IPS-20b (cell line): ENCODE data around the gene SPRYD7.
"Not testable (repeated sequence)": the region's sequence is repeated elsewhere in the genome, so short reads cannot be mapped to it uniquely, and the experiment has no call there.

Experiments
- H3K27ac ChIP-seq: one replicate; pipeline ENCODE4 v1.5.1; 2013; ENCODE audit warnings: low read length
- H3K27me3 ChIP-seq: 2 replicates; pipeline ENCODE4 v1.6.1; 2013; ENCODE audit warnings: mild to moderate bottlenecking, low read length, inconsistent platforms; ENCODE audit not compliant: insufficient read depth
- H3K36me3 ChIP-seq: 2 replicates; pipeline ENCODE4 v1.6.1; 2013; ENCODE audit warnings: low read depth, mild to moderate bottlenecking, inconsistent platforms, low read length, moderate library complexity; ENCODE audit not compliant: insufficient read depth
- H3K4me1 ChIP-seq: 2 replicates; pipeline ENCODE4 v1.6.1; 2013; ENCODE audit warnings: mild to moderate bottlenecking, control low read depth, inconsistent platforms, low read length, moderate library complexity; ENCODE audit not compliant: insufficient read depth
- H3K4me3 ChIP-seq: 2 replicates; pipeline ENCODE4 v1.5.1; 2013; ENCODE audit warnings: mild to moderate bottlenecking, low read length, inconsistent platforms
- H3K9ac ChIP-seq: 2 replicates; pipeline ENCODE4 v1.6.1; 2013; ENCODE audit warnings: low read depth, mild to moderate bottlenecking, inconsistent platforms, low read length, moderate library complexity
- H3K9me3 ChIP-seq: 2 replicates; pipeline ENCODE4 v1.6.1; 2013; ENCODE audit warnings: mild to moderate bottlenecking, low read depth, low read length, inconsistent platforms; ENCODE audit not compliant: insufficient read depth

SPRYD7 gene

DNA sequence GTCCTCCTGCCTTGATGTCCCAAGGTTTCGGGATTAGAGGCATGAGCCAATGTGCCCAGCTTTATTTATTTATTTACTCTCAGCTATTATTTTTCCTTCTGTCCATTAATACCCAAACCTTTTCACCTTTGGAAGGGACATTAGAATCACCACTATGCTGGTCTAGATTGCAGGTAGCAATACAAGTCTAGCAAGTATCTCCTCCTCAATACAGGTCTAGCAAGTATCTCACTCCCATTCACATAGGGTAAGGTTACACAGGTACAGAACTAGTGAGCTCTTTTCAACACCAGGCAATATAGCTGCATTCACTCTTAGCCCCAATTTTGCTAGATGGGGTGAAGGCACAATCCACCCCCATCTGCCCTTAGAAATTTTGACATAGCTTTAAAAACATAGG lies 17.4 kb upstream of the SPRYD7 start:
- no peaks in the 10 kb centered on the region for H3K9me3 ChIP-seq
- H3K36me3 ChIP-seq, result no peaks in the 10 kb centered on the region
- no peak overlapping the region for H3K9ac ChIP-seq
- no peaks in the 10 kb centered on the region for H3K4me1 ChIP-seq
- H3K27ac ChIP-seq, result no peak overlapping the region
- no peaks in the 10 kb centered on the region for H3K27me3 ChIP-seq
- H3K4me3 ChIP-seq, result no peak overlapping the region

DNA sequence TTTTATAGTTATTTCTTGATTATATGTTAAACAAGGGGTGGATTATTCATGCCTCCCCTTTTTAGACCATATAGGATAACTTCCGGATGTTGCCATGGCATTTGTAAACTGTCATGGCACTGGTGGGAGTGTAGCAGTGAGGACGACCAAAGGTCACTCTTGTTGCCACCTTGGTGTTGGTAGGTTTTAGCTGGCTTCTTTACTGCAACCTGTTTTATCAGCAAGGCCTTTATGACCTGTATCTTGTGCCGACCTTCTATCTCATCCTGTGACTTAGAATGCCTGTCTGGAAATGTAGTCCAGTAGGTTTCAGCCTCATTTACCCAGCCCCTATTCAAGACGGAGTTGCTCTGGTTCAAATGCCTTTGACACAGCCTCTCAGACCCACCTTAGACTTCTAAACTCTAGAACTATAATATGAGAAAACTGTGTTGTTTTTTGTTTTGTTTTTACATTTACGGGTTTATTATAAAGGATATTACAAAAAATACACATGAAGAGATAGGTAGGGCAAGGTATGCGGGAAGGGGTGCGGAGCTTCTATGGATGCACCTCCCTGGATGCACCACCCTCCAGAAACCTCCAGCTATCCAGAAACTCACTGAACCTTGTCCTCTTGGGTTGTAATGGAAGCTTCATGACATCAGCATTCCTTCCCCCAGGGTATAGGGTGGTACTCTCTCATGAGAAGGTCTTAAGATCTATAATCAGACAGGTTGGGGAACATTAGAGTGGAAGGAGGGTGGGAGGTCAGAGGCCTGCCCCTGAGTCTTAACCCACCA lies 15.8 kb upstream of the SPRYD7 start:
- no peaks in the 10 kb centered on the region for H3K9me3 ChIP-seq
- H3K4me1 ChIP-seq, result no peaks in the 10 kb centered on the region
- no peak overlapping the region for H3K9ac ChIP-seq
- H3K36me3 ChIP-seq, result no peaks in the 10 kb centered on the region
- H3K27me3 ChIP-seq, result no peaks in the 10 kb centered on the region
- H3K4me3 ChIP-seq, result no peak overlapping the region
- H3K27ac ChIP-seq, result no peak overlapping the region

DNA sequence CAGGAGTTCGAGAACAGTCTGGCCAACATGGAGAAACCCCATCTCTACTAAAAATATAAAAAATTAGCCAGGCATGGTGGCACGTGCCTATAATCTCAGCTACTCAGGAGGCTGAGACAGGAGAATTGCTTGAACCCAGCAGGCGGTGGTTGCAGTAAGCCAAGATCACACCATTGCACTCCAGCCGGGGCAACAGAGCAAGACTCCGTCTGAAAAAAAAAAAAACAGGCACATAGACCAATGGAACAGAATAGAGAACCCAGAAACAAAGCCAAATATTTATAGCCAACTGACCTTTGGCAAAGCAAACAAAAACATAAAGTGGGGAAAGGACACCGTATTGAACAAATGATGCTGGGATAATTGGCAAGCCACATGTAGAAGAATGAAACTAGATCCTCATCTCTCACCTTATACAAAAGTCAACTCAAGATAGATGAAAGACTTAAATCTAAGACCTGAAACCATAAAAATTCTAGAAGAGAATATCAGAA lies 12.7 kb upstream of the SPRYD7 start:
- not testable (repeated sequence) for H3K4me3 ChIP-seq, H3K27me3 ChIP-seq, H3K4me1 ChIP-seq, H3K9ac ChIP-seq, H3K9me3 ChIP-seq, H3K36me3 ChIP-seq, H3K27ac ChIP-seq

DNA sequence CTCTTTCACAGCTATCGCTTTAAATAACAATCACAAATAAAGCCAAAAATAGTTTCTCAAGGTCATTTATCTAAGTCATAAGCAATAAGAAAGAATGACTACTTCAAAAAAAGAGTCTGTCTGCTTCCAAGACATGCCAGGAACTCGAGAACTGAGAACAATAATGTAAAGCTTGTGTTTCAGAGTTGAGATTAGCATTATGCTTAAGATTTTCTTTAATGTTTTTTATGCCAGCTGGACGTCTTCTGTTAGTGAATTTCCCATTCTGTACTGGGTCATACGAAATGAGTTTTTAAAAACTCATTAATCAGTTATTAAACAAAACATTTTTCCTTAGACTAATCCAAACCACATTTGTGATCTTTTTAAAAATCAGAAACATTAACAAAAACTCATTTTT lies 3.2 kb upstream of the SPRYD7 start:
- Histone ChIP-seq H3K4me1 (peaks cover 4% of the 10 kb centered on the region; the same call in 1 of the 2 replicates), H3K27ac (no peak overlapping the region), H3K27me3 (peaks cover 20% of the 10 kb centered on the region), H3K4me3 (no peak overlapping the region), H3K9me3 (no peaks in the 10 kb centered on the region), H3K36me3 (no peaks in the 10 kb centered on the region), H3K9ac (no peak overlapping the region)

DNA sequence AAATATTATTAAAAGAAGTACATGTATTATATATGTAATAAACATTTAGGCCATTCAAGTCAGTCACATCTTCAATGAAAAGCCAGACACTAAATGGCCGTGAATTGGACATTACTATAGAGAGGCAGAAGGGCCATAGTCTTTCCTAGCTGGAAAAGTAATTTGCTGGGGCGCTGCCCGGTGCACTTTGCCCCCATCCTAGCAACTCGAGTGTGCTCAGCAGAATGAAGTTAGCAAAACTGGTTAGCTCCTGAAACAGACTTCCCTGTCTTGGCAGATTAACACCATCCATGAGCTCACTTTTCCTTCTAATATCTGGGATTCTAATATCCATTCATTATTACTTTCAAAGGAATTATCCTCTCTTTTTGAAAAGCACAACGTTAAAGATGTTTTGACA lies 2.8 kb upstream of the SPRYD7 start:
- no peaks in the 10 kb centered on the region for H3K36me3 ChIP-seq
- peaks cover 20% of the 10 kb centered on the region for H3K27me3 ChIP-seq
- no peak overlapping the region for H3K4me3 ChIP-seq
- H3K27ac ChIP-seq, result no peak overlapping the region
- H3K9me3 ChIP-seq, result no peaks in the 10 kb centered on the region
- peaks cover 4% of the 10 kb centered on the region; the same call in 1 of the 2 replicates for H3K4me1 ChIP-seq
- H3K9ac ChIP-seq, result no peak overlapping the region

DNA sequence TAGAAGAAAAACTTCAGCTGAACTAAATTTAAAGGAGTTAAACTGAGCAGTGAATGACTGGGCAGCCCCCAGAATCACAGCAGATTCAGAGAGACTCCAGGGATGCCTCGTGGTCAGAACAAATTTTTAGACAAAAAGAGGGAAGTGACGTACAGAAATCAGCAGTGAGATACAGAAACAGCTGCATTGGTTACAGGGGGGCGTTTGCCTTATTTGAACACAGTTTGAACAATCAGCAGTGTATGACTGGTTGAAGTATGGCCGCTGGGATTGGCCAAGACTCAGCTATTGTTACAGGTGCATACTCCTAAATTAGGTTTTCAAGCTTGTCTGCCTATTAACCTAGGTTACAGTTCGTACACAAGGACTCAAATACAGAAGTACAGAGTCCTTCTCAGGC lies 2.2 kb upstream of the SPRYD7 start:
- Histone ChIP-seq H3K4me3 (no peak overlapping the region), H3K9ac (no peak overlapping the region), H3K36me3 (no peaks in the 10 kb centered on the region), H3K9me3 (no peaks in the 10 kb centered on the region), H3K27me3 (peaks cover 20% of the 10 kb centered on the region), H3K27ac (no peak overlapping the region), H3K4me1 (peaks cover 4% of the 10 kb centered on the region; the same call in 1 of the 2 replicates)

DNA sequence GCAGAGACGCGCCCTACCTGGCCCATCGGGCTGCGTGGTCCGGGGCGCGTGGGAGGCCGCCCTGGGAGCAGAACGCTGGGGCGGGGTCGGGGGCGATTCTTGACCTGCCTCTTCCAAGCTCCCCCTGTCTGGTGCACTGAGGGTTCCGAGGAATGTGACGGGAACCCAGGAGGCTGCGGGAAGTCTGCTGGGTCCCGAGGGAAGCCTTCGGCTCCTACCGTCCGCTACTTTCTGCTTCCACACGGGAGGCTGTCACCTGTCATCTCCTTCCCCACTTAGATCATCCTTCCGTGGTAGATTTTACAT lies 781 bp upstream of the SPRYD7 start:
- Histone ChIP-seq H3K4me3 (peak overlapping the region; percentile 94), H3K27ac (no peak overlapping the region)

DNA sequence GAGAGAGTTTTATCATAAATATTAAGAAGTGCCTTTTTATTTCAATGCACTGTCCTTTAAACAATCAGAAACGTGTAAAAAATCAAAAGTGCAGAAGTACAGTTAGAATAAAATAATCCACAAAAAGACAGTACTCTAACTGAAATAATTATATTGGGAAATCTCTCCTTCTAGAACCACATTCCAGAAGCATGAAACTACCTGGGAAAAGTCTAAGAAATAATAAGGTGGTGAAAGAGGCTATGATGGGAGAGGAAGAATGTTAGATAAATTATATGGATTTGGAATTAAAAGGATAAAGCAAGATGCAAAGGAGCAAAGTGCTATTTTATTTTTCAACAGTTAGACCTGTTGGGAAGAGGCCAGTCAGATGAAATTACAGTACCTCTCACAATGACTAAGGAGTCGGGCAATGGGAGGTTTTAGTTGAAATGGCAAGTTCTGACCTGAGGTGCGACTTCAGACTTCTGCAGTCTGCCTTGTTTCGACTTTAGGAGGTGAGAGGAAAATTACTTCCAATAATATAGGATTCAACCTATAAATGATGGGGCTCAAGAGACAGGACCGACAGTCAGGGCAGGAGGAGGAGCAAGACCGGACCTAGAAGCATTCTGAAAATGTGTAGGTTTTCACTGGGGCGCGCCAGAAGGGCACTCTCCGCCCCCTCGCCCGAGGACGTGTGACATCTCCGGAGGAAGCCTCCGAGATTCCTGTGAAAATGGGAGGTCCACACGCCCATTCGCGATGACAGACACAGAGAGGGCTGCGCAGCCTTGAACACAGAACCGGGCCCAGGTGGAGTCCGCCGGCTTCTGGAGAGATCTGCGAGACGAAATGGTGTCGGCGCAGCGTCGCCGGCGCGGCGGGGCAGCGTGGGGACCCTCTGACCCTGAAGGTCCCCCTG lies 717 bp downstream of the SPRYD7 start:
- no peak overlapping the region for H3K27ac ChIP-seq
- peaks cover 4% of the 10 kb centered on the region; the same call in 1 of the 2 replicates for H3K4me1 ChIP-seq
- no peaks in the 10 kb centered on the region for H3K9me3 ChIP-seq
- H3K27me3 ChIP-seq, result peaks cover 20% of the 10 kb centered on the region
- peak overlapping the region; percentile 72; the same call in 1 of the 2 replicates for H3K9ac ChIP-seq
- no peaks in the 10 kb centered on the region for H3K36me3 ChIP-seq
- peak overlapping the region; percentile 76 for H3K4me3 ChIP-seq

More for the DNA sequence above, 781 bp upstream of the SPRYD7 start:
- Histone ChIP-seq H3K9ac (peak overlapping the region; percentile 32; the same call in 1 of the 2 replicates), H3K27me3 (peaks cover 20% of the 10 kb centered on the region), H3K4me1 (peaks cover 4% of the 10 kb centered on the region; the same call in 1 of the 2 replicates), H3K36me3 (no peaks in the 10 kb centered on the region), H3K9me3 (no peaks in the 10 kb centered on the region)

DNA sequence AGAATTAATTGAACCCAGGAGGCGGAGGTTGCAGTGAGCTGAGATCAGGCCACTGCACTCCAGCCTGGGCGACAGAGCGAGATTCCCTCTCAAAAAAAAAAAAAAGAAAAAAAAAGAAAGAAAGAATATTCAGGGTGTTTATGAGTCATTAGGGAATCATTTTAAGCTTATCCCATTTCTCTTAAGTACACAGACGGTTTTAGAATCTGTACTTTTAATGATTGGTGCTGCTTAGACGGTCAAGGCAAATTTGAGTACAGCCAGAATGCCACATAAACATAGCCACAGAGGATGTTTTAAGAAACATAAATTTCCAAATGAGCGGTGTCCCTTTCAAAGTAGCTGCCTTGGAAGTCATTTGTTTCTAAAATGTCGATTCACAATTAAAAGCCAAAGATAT lies 2.6 kb downstream of the SPRYD7 start:
- no peaks in the 10 kb centered on the region for H3K36me3 ChIP-seq
- H3K4me3 ChIP-seq, result no peak overlapping the region
- H3K27ac ChIP-seq, result no peak overlapping the region
- no peak overlapping the region for H3K9ac ChIP-seq
- H3K4me1 ChIP-seq, result peaks cover 4% of the 10 kb centered on the region; the same call in 1 of the 2 replicates
- peaks cover 20% of the 10 kb centered on the region for H3K27me3 ChIP-seq
- no peaks in the 10 kb centered on the region for H3K9me3 ChIP-seq

DNA sequence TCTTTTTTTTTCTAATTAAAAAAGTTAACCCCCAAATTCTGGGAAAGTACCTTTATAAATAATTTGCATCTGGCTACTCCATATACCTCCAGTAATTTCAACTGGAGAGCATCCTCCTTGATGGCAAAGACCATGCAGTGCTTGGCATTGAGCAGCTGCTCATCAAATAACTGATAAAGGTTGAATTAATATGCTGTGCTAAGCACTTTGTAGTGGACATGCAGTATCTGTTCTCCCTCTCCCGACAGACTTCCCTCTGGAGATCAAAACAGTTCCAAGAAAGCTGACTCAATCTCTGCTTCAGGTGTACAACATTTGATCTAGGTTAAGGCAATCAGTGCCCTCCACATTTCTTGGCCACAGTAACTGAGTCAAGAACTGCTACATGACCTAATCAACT lies 3.3 kb downstream of the SPRYD7 start:
- Histone ChIP-seq H3K27me3 (peaks cover 19% of the 10 kb centered on the region), H3K27ac (no peak overlapping the region), H3K36me3 (no peaks in the 10 kb centered on the region), H3K4me1 (peaks cover 4% of the 10 kb centered on the region; the same call in 1 of the 2 replicates), H3K4me3 (no peak overlapping the region), H3K9me3 (no peaks in the 10 kb centered on the region), H3K9ac (no peak overlapping the region)

DNA sequence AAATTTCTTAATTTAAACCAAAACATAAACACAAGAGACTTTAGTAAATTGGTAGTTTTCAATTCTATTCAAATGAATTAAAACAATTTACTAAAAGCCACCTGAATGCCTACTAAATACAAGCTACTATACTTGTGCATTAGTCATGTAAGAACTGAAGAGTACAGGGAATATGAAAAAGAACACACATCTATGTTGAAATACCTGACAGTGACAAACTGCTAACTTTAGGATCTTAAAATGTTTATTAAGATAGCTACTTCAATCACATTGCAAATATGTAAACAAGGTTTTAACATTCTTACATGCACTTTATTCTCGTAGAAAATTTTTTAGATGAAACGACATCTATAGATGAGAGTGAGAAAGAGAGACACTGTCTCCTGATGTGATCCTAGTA lies 4.1 kb downstream of the SPRYD7 start:
- no peak overlapping the region for H3K4me3 ChIP-seq

More for the DNA sequence above, 4.1 kb downstream of the SPRYD7 start:
- H3K27me3 ChIP-seq, result peaks cover 11% of the 10 kb centered on the region; the same call in 1 of the 2 replicates
- no peak overlapping the region for H3K27ac ChIP-seq
- H3K4me1 ChIP-seq, result peaks cover 4% of the 10 kb centered on the region; the same call in 1 of the 2 replicates
- H3K9me3 ChIP-seq, result no peaks in the 10 kb centered on the region
- H3K9ac ChIP-seq, result no peak overlapping the region
- H3K36me3 ChIP-seq, result no peaks in the 10 kb centered on the region
